ENCODE data around the gene ALDH5A1. TPM values are rescaled to one million over a fixed set of nuclear protein-coding genes. Genes with fewer than 3 reads are reported as not detected.

Gene ALDH5A1
- total RNA-seq, 1 donor from 2014 or later = 6.6 TPM

- peaks cover 2% of the 10 kb centered on the region for H3K4me1 Mint-ChIP-seq (ENCODE audit: unreplicated experiment)
- no peaks in the 10 kb centered on the region for H3K36me3 Mint-ChIP-seq (ENCODE audit: unreplicated experiment)
- no peak overlapping the region for H3K27ac Mint-ChIP-seq (ENCODE audit: unreplicated experiment)
- TF ChIP-seq, protein P1, sequence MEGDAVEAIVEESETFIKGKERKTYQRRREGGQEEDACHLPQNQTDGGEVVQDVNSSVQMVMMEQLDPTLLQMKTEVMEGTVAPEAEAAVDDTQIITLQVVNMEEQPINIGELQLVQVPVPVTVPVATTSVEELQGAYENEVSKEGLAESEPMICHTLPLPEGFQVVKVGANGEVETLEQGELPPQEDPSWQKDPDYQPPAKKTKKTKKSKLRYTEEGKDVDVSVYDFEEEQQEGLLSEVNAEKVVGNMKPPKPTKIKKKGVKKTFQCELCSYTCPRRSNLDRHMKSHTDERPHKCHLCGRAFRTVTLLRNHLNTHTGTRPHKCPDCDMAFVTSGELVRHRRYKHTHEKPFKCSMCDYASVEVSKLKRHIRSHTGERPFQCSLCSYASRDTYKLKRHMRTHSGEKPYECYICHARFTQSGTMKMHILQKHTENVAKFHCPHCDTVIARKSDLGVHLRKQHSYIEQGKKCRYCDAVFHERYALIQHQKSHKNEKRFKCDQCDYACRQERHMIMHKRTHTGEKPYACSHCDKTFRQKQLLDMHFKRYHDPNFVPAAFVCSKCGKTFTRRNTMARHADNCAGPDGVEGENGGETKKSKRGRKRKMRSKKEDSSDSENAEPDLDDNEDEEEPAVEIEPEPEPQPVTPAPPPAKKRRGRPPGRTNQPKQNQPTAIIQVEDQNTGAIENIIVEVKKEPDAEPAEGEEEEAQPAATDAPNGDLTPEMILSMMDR (IDR thresholded peaks at IDR 0.05) = no peak
- no peaks in the 10 kb centered on the region for H3K9me3 Mint-ChIP-seq (ENCODE audit: unreplicated experiment)
- H3K27me3 Mint-ChIP-seq (ENCODE audit: unreplicated experiment) = peaks cover 10% of the 10 kb centered on the region
- DNase-seq (ENCODE audit: extremely low spot score, unreplicated experiment) = no peak
- H3K4me3 Mint-ChIP-seq (ENCODE audit: unreplicated experiment) = no peak overlapping the region
Measured at GRCh38 chr6:24569811-24570210, 75.0 kb downstream of the ALDH5A1 start.

- Mint-ChIP-seq H3K4me1 (ENCODE audit: unreplicated experiment) (peaks cover 3% of the 10 kb centered on the region), H3K4me3 (ENCODE audit: unreplicated experiment) (no peak overlapping the region), H3K9me3 (ENCODE audit: unreplicated experiment) (no peaks in the 10 kb centered on the region), H3K27ac (ENCODE audit: unreplicated experiment) (no peak overlapping the region), H3K36me3 (ENCODE audit: unreplicated experiment) (no peaks in the 10 kb centered on the region), H3K27me3 (ENCODE audit: unreplicated experiment) (peaks cover 10% of the 10 kb centered on the region)
- TF ChIP-seq, protein P1 (IDR thresholded peaks at IDR 0.05) = no peak
- no peak for DNase-seq (ENCODE audit: extremely low spot score, unreplicated experiment)
Measured at GRCh38 chr6:24571361-24571760, 76.6 kb downstream of the ALDH5A1 start.

GRCh38 chr6:24574809-24575208, 80.0 kb downstream of the ALDH5A1 start:
- Mint-ChIP-seq H3K27ac (ENCODE audit: unreplicated experiment) (no peak overlapping the region), H3K36me3 (ENCODE audit: unreplicated experiment) (no peaks in the 10 kb centered on the region), H3K4me3 (ENCODE audit: unreplicated experiment) (no peak overlapping the region), H3K4me1 (ENCODE audit: unreplicated experiment) (peaks cover 3% of the 10 kb centered on the region), H3K27me3 (ENCODE audit: unreplicated experiment) (peaks cover 12% of the 10 kb centered on the region), H3K9me3 (ENCODE audit: unreplicated experiment) (no peaks in the 10 kb centered on the region)
- TF ChIP-seq, protein P1 (IDR thresholded peaks at IDR 0.05) = no peak
- DNase-seq (ENCODE audit: extremely low spot score, unreplicated experiment) = no peak

DNA sequence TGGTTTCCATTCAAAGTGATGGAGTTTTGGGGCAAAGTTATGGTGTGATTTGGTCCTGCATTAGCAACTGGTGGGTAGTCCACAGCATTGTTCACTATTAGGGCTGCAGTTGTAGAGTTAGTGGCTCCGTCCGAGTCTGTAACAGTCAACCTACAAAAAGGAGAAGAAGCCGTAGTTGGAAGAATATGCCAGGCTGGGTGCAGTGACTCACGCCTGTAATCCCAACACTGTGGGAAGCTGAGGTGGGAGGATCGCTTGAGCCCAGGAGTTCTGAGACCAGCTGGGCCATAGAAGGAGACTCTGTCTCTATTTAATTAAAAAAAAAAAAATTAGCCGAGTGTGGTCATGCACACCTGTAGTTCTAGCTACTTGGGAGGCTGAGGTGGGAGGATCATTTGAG, 81.7 kb downstream of the ALDH5A1 start:
- Mint-ChIP-seq H3K4me3 (ENCODE audit: unreplicated experiment) (no peak overlapping the region), H3K27me3 (ENCODE audit: unreplicated experiment) (peaks cover 12% of the 10 kb centered on the region), H3K27ac (ENCODE audit: unreplicated experiment) (no peak overlapping the region), H3K9me3 (ENCODE audit: unreplicated experiment) (no peaks in the 10 kb centered on the region), H3K36me3 (ENCODE audit: unreplicated experiment) (no peaks in the 10 kb centered on the region), H3K4me1 (ENCODE audit: unreplicated experiment) (peaks cover 3% of the 10 kb centered on the region)
- no peak for DNase-seq (ENCODE audit: extremely low spot score, unreplicated experiment)
- TF ChIP-seq, protein P1 (IDR thresholded peaks at IDR 0.05) = no peak

DNA sequence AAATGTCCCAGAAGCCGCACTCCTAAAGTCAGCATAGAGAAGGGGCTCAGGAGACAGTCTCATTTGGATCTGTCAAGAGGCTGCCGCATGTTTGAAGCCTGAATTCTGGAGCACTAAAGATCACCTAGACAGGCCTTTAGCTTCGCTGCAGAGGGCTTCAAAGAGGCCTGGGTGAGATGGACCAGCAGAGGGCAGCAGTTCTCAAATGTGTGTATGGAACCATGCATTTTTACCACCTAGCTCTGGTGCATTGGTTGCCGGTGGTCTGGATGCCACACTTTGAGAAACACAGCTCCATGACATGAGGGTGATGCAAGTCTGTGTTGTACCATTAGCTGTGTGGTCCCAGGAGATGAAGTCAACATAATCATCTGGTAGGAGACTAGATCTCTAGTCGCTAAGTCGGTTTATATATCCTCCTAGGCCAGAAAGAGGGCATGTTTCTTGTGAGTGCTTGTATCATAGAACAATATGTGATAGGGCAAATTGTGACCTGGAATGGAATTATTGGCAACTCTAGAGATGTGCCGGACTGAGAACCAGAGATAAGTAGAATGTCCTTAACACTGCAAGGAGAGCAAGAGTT, 86.4 kb downstream of the ALDH5A1 start:
- peaks cover 10% of the 10 kb centered on the region for H3K4me1 Mint-ChIP-seq (ENCODE audit: unreplicated experiment)
- no peak overlapping the region for H3K4me3 Mint-ChIP-seq (ENCODE audit: unreplicated experiment)
- TF ChIP-seq, protein P1 (IDR thresholded peaks at IDR 0.05) = peak; percentile 92
- no peaks in the 10 kb centered on the region for H3K9me3 Mint-ChIP-seq (ENCODE audit: unreplicated experiment)
- peaks cover 11% of the 10 kb centered on the region for H3K27me3 Mint-ChIP-seq (ENCODE audit: unreplicated experiment)
- DNase-seq (ENCODE audit: extremely low spot score, unreplicated experiment) = peak; percentile 85
- no peak overlapping the region for H3K27ac Mint-ChIP-seq (ENCODE audit: unreplicated experiment)
- no peaks in the 10 kb centered on the region for H3K36me3 Mint-ChIP-seq (ENCODE audit: unreplicated experiment)
